Measurements from ENCODE around the gene PSRC1. TPM values are rescaled to one million over a fixed set of nuclear protein-coding genes. Genes with fewer than 3 reads are reported as not detected.

PSRC1 gene
- total and polyA plus RNA-seq, 4 donors = 1.3 to 7.8 (median 3.2) TPM

GRCh38 chr1:109258481-109259466 lies 24.2 kb downstream of the PSRC1 start:
- ATAC-seq (ENCODE audit: low FRiP score) (no peak), DNase-seq (no peak)
- intact Hi-C loops (cut with DNase I) = no loop called here
- Histone ChIP-seq H3K27me3 (ENCODE audit: control insufficient read depth in 1 of 2, insufficient read depth in 2 of 2, low read length in 1 of 2) (no peaks in the 10 kb centered on the region), H3K4me1 (ENCODE audit: control insufficient read depth in 1 of 2, insufficient read depth in 2 of 2, low read length in 2 of 2) (peaks cover 0 to 4% of the 10 kb centered on the region in 2 donors), H3K27ac (ENCODE audit: low read depth in 1 of 2, low read length in 2 of 2) (no peak overlapping the region), H3K4me3 (ENCODE audit: low read length in 2 of 2) (no peak overlapping the region), H3K9me3 (ENCODE audit: control insufficient read depth, low read length) (no peaks in the 10 kb centered on the region), H3K36me3 (ENCODE audit: control insufficient read depth in 1 of 2, insufficient read depth in 2 of 2, low read length in 1 of 2) (no peaks in the 10 kb centered on the region)
- 91% methylated on average over 68 to 69 of the region's 69 CpGs for WGBS, 2 donors

GRCh38 chr1:109257682-109258421 lies 25.1 kb downstream of the PSRC1 start:
- Histone ChIP-seq H3K27me3 (ENCODE audit: control insufficient read depth in 1 of 2, insufficient read depth in 2 of 2, low read length in 1 of 2) (no peaks in the 10 kb centered on the region), H3K4me1 (ENCODE audit: control insufficient read depth in 1 of 2, insufficient read depth in 2 of 2, low read length in 2 of 2) (peaks cover 0 to 4% of the 10 kb centered on the region in 2 donors), H3K27ac (ENCODE audit: low read depth in 1 of 2, low read length in 2 of 2) (no peak overlapping the region), H3K4me3 (ENCODE audit: low read length in 2 of 2) (no peak overlapping the region), H3K9me3 (ENCODE audit: control insufficient read depth, low read length) (no peaks in the 10 kb centered on the region), H3K36me3 (ENCODE audit: control insufficient read depth in 1 of 2, insufficient read depth in 2 of 2, low read length in 1 of 2) (no peaks in the 10 kb centered on the region)
- DNase-seq (no peak), ATAC-seq (ENCODE audit: low FRiP score) (no peak)
- WGBS, 2 donors = 85 to 86% methylated on average over 15 of the region's 15 CpGs
- intact Hi-C loops (cut with DNase I) = no loop called here

- intact Hi-C loops (cut with DNase I) = no loop called here
- Histone ChIP-seq H3K36me3 (ENCODE audit: control insufficient read depth in 1 of 2, insufficient read depth in 2 of 2, low read length in 1 of 2) (no peaks in the 10 kb centered on the region), H3K4me3 (ENCODE audit: low read length in 2 of 2) (no peak overlapping the region), H3K4me1 (ENCODE audit: control insufficient read depth in 1 of 2, insufficient read depth in 2 of 2, low read length in 2 of 2) (peaks cover 0 to 4% of the 10 kb centered on the region in 2 donors), H3K27ac (ENCODE audit: low read depth in 1 of 2, low read length in 2 of 2) (no peak overlapping the region), H3K27me3 (ENCODE audit: control insufficient read depth in 1 of 2, insufficient read depth in 2 of 2, low read length in 1 of 2) (no peaks in the 10 kb centered on the region), H3K9me3 (ENCODE audit: control insufficient read depth, low read length) (no peaks in the 10 kb centered on the region)
- ATAC-seq (ENCODE audit: low FRiP score) (no peak), DNase-seq (peak in 1 of 2 donors; percentile 3)
- 89 to 90% methylated on average over 5 of the region's 5 CpGs for WGBS, 2 donors
These were observed 25.8 kb downstream of the PSRC1 start for GRCh38 chr1:109256971-109257681.

GRCh38 chr1:109256085-109256484 lies 26.9 kb downstream of the PSRC1 start:
- Histone ChIP-seq H3K27ac (ENCODE audit: low read depth in 1 of 2, low read length in 2 of 2) (no peak overlapping the region), H3K36me3 (ENCODE audit: control insufficient read depth in 1 of 2, insufficient read depth in 2 of 2, low read length in 1 of 2) (no peaks in the 10 kb centered on the region), H3K4me1 (ENCODE audit: control insufficient read depth in 1 of 2, insufficient read depth in 2 of 2, low read length in 2 of 2) (peaks cover 0 to 4% of the 10 kb centered on the region in 2 donors), H3K4me3 (ENCODE audit: low read length in 2 of 2) (no peak overlapping the region), H3K27me3 (ENCODE audit: control insufficient read depth in 1 of 2, insufficient read depth in 2 of 2, low read length in 1 of 2) (no peaks in the 10 kb centered on the region), H3K9me3 (ENCODE audit: control insufficient read depth, low read length) (no peaks in the 10 kb centered on the region)
- no peak for ATAC-seq (ENCODE audit: low FRiP score)
- DNase-seq = peak in 1 of 2 donors; percentile 45
- intact Hi-C loops (cut with DNase I) = no loop called here
- 86 to 93% methylated on average over 7 of the region's 7 CpGs for WGBS, 2 donors

- WGBS, 2 donors = 95 to 98% methylated on average over 5 of the region's 5 CpGs
- Histone ChIP-seq H3K27ac (ENCODE audit: low read depth in 1 of 2, low read length in 2 of 2) (no peak overlapping the region), H3K27me3 (ENCODE audit: control insufficient read depth in 1 of 2, insufficient read depth in 2 of 2, low read length in 1 of 2) (no peaks in the 10 kb centered on the region), H3K4me1 (ENCODE audit: control insufficient read depth in 1 of 2, insufficient read depth in 2 of 2, low read length in 2 of 2) (peaks cover 0 to 4% of the 10 kb centered on the region in 2 donors), H3K9me3 (ENCODE audit: control insufficient read depth, low read length) (no peaks in the 10 kb centered on the region), H3K4me3 (ENCODE audit: low read length in 2 of 2) (no peak overlapping the region), H3K36me3 (ENCODE audit: control insufficient read depth in 1 of 2, insufficient read depth in 2 of 2, low read length in 1 of 2) (no peaks in the 10 kb centered on the region)
- peak; percentile 38 to 65 for DNase-seq
- intact Hi-C loops (cut with DNase I) = no loop called here
- no peak for ATAC-seq (ENCODE audit: low FRiP score)
These were observed 27.3 kb downstream of the PSRC1 start for GRCh38 chr1:109255678-109256077.

GRCh38 chr1:109255097-109255651 lies 27.8 kb downstream of the PSRC1 start:
- Histone ChIP-seq H3K4me3 (ENCODE audit: low read length in 2 of 2) (no peak overlapping the region), H3K9me3 (ENCODE audit: control insufficient read depth, low read length) (no peaks in the 10 kb centered on the region), H3K27ac (ENCODE audit: low read depth in 1 of 2, low read length in 2 of 2) (no peak overlapping the region), H3K36me3 (ENCODE audit: control insufficient read depth in 1 of 2, insufficient read depth in 2 of 2, low read length in 1 of 2) (no peaks in the 10 kb centered on the region), H3K4me1 (ENCODE audit: control insufficient read depth in 1 of 2, insufficient read depth in 2 of 2, low read length in 2 of 2) (peaks cover 0 to 4% of the 10 kb centered on the region in 2 donors), H3K27me3 (ENCODE audit: control insufficient read depth in 1 of 2, insufficient read depth in 2 of 2, low read length in 1 of 2) (no peaks in the 10 kb centered on the region)
- DNase-seq (peak in 1 of 2 donors; percentile 73), ATAC-seq (ENCODE audit: low FRiP score) (no peak)
- intact Hi-C loops (cut with DNase I) = no loop called here
- WGBS, 2 donors = 61 to 66% methylated on average over 15 of the region's 15 CpGs

- H3K4me1 ChIP-seq (ENCODE audit: control insufficient read depth in 1 of 2, insufficient read depth in 2 of 2, low read length in 2 of 2) = peaks cover 0 to 4% of the 10 kb centered on the region in 2 donors
- intact Hi-C loops (cut with DNase I) = loop anchor here in 1 of 2 donors (5.0 kb wide), 1 partner anchor 228 kb away; the partner anchor contains the start of gene ATXN7L2
- no peaks in the 10 kb centered on the region for H3K9me3 ChIP-seq (ENCODE audit: control insufficient read depth, low read length)
- H3K27me3 ChIP-seq (ENCODE audit: control insufficient read depth in 1 of 2, insufficient read depth in 2 of 2, low read length in 1 of 2) = no peaks in the 10 kb centered on the region
- 82 to 87% methylated on average over 7 of the region's 7 CpGs for WGBS, 2 donors
- DNase-seq = peak in 1 of 2 donors; percentile 34
- no peaks in the 10 kb centered on the region for H3K36me3 ChIP-seq (ENCODE audit: control insufficient read depth in 1 of 2, insufficient read depth in 2 of 2, low read length in 1 of 2)
- ATAC-seq (ENCODE audit: low FRiP score) = no peak
- no peak overlapping the region for H3K27ac ChIP-seq (ENCODE audit: low read depth in 1 of 2, low read length in 2 of 2)
- no peak overlapping the region for H3K4me3 ChIP-seq (ENCODE audit: low read length in 2 of 2)
These were observed 28.3 kb downstream of the PSRC1 start for GRCh38 chr1:109254621-109255096.

All from aorta (tissue), 5 donors.